Occipital lobe (tissue), 2 donors: ENCODE results near the gene CLHC1. TPM values are rescaled to one million over a fixed set of nuclear protein-coding genes. Genes with fewer than 3 reads are reported as not detected.
"Not testable (repeated sequence)": the region's sequence is repeated elsewhere in the genome, so short reads cannot be mapped to it uniquely, and the experiment has no call there.

Source experiments
- DNase-seq: peaks from one replicate; lab custom pipeline; 2025; lab: John Stamatoyannopoulos, UW
- total RNA-seq: library from RNA; depleted of rRNA; stranded (reverse); fragments of >200 nt; gene quantifications from one replicate; pipeline ENCODE4 v1.2.3, GENCODE V29; 2014

Gene CLHC1
- total RNA-seq, 1 donor from 2014 or later = 53.0 TPM

GRCh38 chr2:55153584-55154299 lies 78.4 kb downstream of the CLHC1 start:
- no peak for DNase-seq

- DNase-seq = no peak
Measured at GRCh38 chr2:55152475-55153412, 79.3 kb downstream of the CLHC1 start.

DNA sequence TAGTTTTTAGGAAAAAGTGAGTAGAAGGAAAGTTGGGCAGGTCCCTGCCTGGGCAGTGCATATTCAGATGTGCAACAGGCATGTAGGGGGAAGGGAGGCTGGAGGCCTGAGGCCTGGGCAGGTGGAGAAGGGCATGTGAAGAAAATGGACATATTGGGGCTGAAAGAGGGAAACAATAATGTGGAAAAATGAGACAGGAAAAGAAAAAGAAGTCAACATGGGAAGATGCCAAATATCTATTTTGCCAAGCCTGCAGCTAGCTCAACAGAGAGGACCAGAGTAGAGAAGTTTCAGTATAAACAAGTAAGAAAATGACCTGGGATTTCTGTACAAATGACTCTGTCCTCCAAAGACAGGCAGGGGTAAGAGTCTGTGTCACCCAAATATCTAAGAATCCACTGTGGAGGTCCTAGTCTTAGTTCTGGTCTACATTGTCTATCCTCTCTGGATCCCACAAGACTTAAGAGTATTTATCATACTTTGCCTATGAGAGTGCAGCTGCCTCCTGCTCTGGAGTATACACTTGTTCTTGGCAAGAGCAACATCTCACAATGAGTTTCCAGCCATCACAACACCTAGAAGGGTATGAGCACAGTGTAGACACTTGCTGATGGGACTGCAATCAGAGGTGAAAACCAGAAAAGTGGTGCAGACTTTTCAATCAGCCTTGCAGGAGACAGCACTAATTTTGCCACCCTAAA lies 80.2 kb downstream of the CLHC1 start:
- no peak for DNase-seq

DNA sequence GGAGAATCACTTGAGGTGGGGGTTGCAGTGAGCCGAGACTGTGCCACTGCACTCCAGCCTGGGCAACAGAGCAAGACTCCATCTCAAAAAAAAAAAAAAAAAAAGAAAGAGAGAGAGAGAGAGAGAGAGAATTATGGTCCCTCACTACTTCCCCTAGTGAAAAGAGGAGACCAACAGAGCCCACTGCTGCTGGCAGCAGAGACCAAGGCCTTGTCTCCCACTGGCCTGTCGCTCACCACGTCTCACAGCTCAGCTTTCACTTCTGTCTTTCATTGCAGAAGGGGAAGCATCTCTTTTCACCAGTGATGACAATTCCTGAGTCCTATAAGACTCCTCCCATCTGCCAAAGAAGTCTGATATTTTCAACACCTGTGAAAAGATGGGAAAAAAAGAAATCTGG lies 81.3 kb downstream of the CLHC1 start:
- no peak for DNase-seq

DNA sequence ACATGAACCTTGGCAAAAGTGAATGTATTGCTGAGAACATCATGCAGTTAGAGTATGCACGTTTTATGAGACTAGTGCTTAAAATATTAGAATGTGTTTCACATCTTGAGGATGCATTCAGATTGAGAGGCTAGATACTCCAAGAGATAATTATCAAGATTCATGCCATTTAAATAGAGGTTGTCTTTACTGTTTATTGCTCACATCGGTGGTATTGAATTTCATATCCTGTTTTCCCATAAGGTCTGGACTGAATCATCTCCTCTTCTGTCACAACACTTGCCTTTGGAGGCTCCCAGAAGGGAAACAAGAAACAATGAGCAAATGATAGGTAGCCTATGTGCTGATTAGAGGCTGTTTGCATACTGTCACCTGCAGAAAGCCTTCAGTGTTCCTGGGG lies 83.8 kb downstream of the CLHC1 start:
- no peak for DNase-seq

DNA sequence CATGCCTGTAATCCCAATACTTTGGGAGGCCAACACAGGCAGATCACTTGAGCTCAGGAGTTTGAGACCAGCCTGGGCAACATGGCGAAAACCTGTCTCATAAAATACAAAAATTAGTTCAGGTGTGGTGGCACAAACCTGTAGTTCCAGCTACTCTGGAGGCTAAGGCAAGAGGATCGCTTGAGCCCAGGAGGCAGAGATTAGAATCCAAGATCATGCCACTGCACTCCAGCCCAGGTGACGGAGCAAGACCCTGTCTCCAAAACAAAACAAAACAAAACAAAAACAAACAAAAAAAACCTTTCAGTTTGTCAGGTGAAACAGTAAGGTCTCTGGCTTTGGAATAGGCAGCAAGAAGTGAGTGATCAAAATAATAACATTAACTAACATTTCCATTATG lies 84.6 kb downstream of the CLHC1 start:
- no peak for DNase-seq

- DNase-seq = no peak
Measured at GRCh38 chr2:55147041-55147440, 85.1 kb downstream of the CLHC1 start.

DNA sequence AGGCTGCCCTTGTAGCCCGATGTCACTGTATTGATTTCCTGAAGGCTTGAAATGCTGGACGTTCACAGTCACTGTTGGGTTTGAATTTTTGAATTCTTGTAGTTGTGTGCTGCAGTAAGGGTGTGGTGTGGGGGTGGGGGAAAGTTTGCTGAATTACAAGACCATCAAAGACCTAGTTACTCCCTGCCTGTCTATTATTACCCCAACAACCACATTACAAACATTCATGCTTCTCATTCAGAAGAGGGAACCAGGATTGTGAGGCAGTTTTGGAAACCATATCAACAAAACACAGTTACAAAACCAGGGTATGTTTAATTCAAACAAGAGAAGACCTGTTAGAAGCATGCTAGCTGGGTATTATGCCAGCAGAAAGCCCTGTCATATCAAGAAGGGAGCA lies 85.8 kb downstream of the CLHC1 start:
- DNase-seq = no peak

DNA sequence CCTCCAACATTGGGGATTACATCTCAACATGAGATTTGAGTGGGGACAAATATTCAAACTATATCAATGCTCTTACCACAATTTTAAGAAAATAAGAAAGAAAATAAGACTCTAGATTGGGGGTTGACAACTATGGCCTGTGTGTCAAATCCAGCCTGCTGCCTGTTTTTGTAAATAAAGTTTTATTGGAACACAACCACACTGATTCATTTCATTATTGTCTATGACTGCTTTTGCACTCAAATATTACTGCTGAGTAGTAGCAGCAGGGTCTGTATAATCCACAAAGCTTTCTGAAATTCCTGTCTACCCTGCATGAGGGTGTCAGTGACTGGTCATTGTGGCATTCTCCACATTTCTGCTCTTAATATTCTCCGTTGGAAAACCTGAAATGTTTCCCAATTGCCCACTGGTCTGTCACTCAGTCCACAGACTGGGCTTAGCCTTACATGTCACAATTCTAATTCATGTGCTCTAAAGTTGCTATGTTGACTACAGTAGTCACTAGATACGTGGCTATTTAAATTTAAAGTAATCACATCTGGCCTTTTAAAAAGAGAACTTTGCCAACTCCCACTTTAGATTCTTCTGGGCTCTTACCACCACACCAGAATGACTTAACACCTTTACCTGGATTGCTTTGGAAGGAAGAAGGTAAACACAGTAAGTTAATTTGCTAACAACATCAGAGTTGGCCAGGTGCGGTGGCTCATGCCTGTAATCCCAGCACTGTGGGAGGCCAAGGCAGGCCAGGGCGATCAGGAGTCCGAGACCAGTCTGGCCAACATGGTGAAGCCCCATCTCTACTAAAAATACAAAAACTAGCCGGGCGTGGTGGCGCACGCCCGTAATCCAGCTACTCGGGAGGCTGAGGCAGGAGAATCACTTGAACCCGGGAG lies 86.9 kb downstream of the CLHC1 start:
- DNase-seq = no peak

DNA sequence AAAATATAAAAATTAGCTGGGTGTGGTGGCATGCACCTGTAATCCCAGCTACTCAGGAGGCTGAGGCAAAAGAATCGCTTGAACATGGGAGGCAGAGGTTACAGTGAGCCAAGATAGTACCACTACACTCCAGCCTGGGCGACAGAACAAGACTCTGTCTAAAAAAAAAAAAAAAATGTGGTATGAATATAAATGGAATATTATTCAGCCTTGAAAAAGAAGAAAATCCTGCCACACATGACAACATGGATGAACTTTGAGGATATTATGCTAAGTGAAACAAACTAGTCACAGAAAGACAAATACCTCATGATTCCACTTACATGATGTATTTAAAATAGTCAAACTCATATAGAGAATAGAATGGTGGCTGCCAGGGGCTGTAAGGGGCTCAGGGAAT lies 88.4 kb downstream of the CLHC1 start:
- DNase-seq = not testable (repeated sequence)

DNA sequence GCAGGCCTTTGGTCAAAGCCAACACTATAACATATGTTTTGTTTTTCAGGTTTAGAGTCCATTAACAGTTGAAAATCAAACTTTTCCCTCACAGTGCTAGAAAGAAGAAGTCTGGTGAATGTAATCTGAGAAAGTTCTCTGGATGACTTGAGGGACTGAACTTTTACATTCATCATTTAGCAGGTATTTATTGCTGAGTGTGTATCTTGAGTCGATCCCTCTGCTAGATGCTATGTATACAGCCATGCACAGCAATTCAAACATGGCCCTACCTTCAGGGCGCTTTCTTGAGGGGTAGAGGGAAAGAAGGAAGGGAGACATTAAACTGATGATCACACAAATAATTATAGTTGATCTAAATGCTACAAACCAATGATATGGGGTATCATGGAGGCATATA lies 89.6 kb downstream of the CLHC1 start:
- no peak for DNase-seq

DNA sequence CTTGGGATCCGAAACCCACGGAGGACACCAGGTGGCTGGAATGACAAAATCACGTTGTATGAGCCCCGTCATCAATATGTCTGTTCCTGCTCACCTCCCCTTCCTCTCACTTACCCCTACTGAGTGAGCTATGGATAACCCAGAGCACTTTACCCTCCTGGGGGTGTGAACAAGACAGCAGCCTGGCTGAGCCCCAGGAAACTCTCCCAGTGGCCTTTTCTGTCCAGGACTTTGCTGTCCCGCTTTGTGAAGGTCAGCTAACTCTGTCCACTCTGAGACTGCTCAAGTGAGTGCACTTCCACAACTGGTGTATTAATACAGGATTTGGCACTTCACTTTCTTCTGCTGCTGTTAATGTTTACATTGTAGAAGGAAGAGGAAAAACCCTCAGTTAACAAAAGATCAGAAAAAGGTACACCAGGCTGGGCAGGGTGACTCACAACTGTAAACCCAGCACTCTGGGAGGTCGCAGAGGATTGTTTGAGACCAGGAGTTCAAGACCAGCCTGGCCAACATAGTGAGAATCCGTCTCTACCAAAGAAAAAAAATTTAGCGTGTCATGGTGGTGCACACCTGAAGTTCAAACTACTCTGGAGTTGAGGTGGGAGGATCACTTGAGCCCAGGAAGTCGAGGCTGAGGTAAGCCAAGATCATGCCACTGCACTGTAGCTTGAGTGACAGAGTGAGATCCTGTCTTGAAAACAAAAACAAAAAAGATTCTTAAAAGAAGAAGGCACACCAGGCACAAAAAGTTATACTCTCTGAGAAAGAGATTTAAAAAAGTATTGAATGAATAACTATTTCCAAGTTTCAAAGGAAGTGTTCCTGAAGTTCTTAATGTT lies 90.3 kb downstream of the CLHC1 start:
- no peak for DNase-seq

DNA sequence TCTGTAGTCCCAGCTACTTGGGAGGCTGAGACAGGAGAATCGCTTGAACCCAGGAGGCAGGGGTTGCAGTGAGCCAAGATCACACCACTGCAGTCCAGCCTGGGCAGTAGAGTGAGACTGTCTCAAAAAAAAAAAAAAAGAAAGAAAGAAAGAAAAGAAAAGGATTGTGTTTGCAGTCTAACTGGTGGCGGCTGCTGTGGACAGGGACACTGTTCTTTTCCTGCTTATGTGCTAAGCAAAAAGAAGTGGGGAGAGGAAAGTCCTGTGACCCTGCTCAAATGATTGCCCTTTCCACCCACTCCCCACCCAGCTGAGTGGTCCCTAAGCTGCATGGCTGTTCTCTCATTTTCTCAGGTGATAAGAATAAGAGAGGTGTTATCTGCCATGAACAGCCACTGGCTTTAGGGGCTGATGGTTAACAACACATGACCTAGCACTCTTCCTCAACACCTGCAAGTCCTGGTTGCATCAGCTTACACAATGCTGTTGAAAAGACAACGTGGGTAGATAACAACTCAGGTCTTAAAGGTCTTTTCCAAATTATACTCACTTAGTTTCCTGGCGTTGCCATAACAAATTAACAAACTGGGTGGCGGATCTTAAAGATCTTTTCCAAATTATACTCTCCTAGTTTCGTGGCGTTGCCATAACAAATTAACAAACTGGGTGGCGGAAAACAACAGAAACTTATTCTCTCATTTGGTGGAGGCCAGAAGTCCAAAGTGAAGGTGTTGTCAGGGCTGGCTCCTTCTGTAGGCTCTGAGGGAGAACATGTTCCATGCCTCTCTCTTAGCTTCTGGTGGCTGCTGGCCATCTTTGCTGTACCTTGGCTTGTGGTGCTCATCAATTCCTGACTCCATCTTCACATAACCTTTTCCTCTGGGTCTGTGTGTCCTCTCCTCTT lies 91.5 kb downstream of the CLHC1 start:
- no peak for DNase-seq

DNA sequence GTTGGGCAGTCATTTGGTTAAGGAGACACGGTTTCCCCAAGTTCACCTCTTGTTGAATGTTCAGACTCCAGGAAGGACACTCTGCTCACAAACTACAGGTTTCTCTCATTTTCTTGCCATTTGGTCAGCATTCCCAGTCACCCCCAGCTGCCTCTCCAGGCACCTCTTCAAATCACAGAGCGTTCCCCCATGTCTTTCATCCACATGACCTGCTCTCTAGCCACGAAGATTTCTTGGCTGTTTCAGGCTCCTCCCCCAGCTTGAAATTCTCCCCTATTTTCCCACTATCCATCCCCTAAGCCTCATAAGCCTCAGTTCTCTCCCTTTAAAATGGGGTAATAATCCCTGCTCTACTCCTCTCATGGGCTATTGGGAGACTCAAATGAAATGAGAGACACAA lies 92.8 kb downstream of the CLHC1 start:
- DNase-seq = no peak

DNA sequence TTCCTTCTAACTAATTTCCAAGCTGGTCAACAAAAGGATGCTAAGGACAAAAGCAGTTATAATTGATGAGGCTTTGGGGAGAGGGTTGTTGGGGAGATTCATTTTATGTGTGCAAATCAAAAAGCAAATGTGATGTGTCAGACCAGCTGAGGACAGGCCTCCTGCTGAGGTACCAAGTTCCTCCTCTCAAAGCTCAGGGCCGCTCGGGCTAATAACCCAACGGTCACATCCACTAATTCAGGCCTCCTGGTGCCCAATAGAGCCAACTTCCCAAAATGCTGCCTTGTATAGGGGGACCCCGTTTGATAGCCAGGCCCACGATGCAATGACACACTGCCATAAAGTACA lies 93.2 kb downstream of the CLHC1 start:
- no peak for DNase-seq

DNA sequence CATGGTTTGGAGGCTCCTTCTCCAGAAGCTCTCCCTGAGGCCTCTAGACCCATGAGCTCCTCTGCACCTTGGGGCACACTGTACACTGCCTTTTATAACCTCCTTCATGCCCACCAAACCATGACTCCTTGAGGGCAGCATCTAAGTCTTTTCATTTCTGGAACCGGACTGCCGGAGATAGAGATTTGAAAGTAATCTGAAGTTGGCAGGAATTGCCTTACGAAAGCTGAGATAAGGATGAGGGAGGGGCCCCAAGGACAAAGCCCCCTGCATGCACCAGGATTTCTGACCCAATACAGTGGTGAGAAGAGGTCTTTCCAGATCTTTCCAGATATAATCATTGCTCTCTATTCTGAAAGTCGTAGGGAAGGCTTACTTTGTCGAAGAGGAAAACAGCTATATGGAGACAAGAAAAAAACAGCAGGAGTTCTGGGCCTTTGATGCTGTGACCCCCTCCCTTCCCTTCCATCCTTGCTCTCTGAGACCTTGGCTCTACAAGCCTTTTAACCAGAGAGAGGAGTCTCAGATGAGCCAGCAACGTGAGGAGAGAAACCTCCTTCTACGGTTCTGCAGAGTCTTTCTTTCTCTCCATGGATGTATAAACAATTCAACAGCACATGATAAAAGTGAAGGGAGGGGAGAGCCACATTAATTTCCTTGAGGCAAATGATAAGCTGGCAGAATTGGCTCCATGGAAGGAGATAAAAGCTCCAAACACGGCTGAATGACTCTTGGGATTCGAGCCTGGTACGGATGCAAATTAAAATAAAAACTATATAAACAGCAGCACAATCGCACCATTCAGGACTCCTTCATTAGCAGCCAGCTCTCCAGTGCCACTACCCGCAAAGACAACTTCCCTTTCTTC lies 93.8 kb downstream of the CLHC1 start:
- peak; percentile 60 for DNase-seq

GRCh38 chr2:55137024-55137958 lies 94.8 kb downstream of the CLHC1 start:
- peak; percentile 36 for DNase-seq
